ENCODE measurements around the gene MOCOS. TPM values are rescaled to one million over a fixed set of nuclear protein-coding genes. Genes with fewer than 3 reads are reported as not detected.

MOCOS gene
- total and polyA plus RNA-seq, 2 donors: 0.19 to 2.5 TPM

GRCh38 chr18:36284671-36285295 is 97.5 kb downstream of the MOCOS start:
- 36% methylated on average over 6 of the region's 6 CpGs for WGBS
- peaks cover 3 to 4% of the 10 kb centered on the region in 2 donors for H3K27me3 ChIP-seq (ENCODE audit: control insufficient read depth in 2 of 2, insufficient read depth in 1 of 2, low read length in 1 of 2)
- no peaks in the 10 kb centered on the region for H3K4me1 ChIP-seq (ENCODE audit: control insufficient read depth in 2 of 2, insufficient read depth in 2 of 2, low read length in 2 of 2)
- H3K9me3 ChIP-seq (ENCODE audit: control insufficient read depth in 2 of 2, insufficient read depth in 1 of 2, low read length in 1 of 2): no peaks in the 10 kb centered on the region
- H3K36me3 ChIP-seq (ENCODE audit: control insufficient read depth in 2 of 2, insufficient read depth in 2 of 2, low read length in 1 of 2): no peaks in the 10 kb centered on the region
- DNase-seq (ENCODE audit: low read depth in 6 of 9, low spot score in 9 of 9): peak in 8 of 9 donors; percentile 26 to 74 (median 44)
- no peak overlapping the region for H3K27ac ChIP-seq (ENCODE audit: low read depth in 1 of 2, low read length in 1 of 2)
- no peak overlapping the region for H3K4me3 ChIP-seq (ENCODE audit: low read length in 2 of 2)

DNA sequence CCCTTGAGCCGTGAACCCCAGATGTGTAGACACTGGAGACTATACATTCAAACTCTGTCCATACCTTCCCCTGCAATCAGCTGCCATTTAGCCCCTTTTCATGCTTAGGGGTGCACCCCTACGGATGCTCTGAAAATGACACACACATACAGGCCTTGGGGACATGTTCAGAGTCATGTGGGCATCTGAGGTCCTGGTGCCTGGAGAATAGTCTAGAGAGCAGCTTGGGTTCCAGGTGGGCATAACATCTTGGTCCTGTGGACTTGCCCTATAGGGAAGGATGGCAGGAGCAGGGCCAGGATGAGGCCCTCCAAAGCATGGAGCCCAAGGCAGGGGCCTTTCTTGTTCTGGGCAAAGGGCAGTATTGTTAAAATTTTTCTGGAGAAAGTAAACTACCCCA is 100.4 kb downstream of the MOCOS start:
- Histone ChIP-seq H3K9me3 (ENCODE audit: control insufficient read depth in 2 of 2, insufficient read depth in 1 of 2, low read length in 1 of 2) (no peaks in the 10 kb centered on the region), H3K27me3 (ENCODE audit: control insufficient read depth in 2 of 2, insufficient read depth in 1 of 2, low read length in 1 of 2) (peaks cover 4 to 5% of the 10 kb centered on the region in 2 donors), H3K4me3 (ENCODE audit: low read length in 2 of 2) (no peak overlapping the region), H3K27ac (ENCODE audit: low read depth in 1 of 2, low read length in 1 of 2) (no peak overlapping the region), H3K4me1 (ENCODE audit: control insufficient read depth in 2 of 2, insufficient read depth in 2 of 2, low read length in 2 of 2) (no peaks in the 10 kb centered on the region), H3K36me3 (ENCODE audit: control insufficient read depth in 2 of 2, insufficient read depth in 2 of 2, low read length in 1 of 2) (no peaks in the 10 kb centered on the region)
- DNase-seq (ENCODE audit: low read depth in 6 of 9, low spot score in 9 of 9): no peak
- WGBS: 93% methylated on average over 2 of the region's 2 CpGs

DNA sequence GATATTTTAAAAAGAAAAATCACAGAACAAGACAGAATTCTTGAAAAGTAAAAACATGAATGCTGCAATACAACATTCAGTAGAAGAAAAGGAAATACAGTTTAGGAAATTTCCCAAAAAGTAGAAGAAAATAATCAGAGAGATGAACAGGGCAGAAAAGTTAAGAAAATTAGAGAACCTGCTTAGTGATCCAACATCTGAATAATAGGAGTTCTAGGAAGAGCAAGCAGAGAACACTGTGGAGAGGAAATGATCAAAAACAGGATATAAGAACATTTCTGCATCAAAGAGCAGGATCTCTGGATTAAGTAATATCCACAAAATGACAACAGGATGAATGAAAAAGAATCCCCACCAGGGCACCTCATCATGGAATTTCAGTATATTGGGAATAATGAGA is 101.4 kb downstream of the MOCOS start:
- no peaks in the 10 kb centered on the region for H3K9me3 ChIP-seq (ENCODE audit: control insufficient read depth in 2 of 2, insufficient read depth in 1 of 2, low read length in 1 of 2)
- H3K4me1 ChIP-seq (ENCODE audit: control insufficient read depth in 2 of 2, insufficient read depth in 2 of 2, low read length in 2 of 2): no peaks in the 10 kb centered on the region
- H3K27me3 ChIP-seq (ENCODE audit: control insufficient read depth in 2 of 2, insufficient read depth in 1 of 2, low read length in 1 of 2): peaks cover 0 to 3% of the 10 kb centered on the region in 2 donors
- no peaks in the 10 kb centered on the region for H3K36me3 ChIP-seq (ENCODE audit: control insufficient read depth in 2 of 2, insufficient read depth in 2 of 2, low read length in 1 of 2)
- no peak for DNase-seq (ENCODE audit: low read depth in 6 of 9, low spot score in 9 of 9)
- H3K4me3 ChIP-seq (ENCODE audit: low read length in 2 of 2): no peak overlapping the region
- no peak overlapping the region for H3K27ac ChIP-seq (ENCODE audit: low read depth in 1 of 2, low read length in 1 of 2)

GRCh38 chr18:36294031-36294430 is 106.7 kb downstream of the MOCOS start:
- H3K27me3 ChIP-seq (ENCODE audit: control insufficient read depth in 2 of 2, insufficient read depth in 1 of 2, low read length in 1 of 2): peaks cover 46 to 55% of the 10 kb centered on the region in 2 donors

GRCh38 chr18:36295214-36295613 is 107.9 kb downstream of the MOCOS start:
- no peak for DNase-seq (ENCODE audit: low read depth in 6 of 9, low spot score in 9 of 9)
- H3K36me3 ChIP-seq (ENCODE audit: control insufficient read depth in 2 of 2, insufficient read depth in 2 of 2, low read length in 1 of 2): no peaks in the 10 kb centered on the region
- no peaks in the 10 kb centered on the region for H3K4me1 ChIP-seq (ENCODE audit: control insufficient read depth in 2 of 2, insufficient read depth in 2 of 2, low read length in 2 of 2)
- peaks cover 57 to 67% of the 10 kb centered on the region in 2 donors for H3K27me3 ChIP-seq (ENCODE audit: control insufficient read depth in 2 of 2, insufficient read depth in 1 of 2, low read length in 1 of 2)
- H3K27ac ChIP-seq (ENCODE audit: low read depth in 1 of 2, low read length in 1 of 2): no peak overlapping the region
- H3K9me3 ChIP-seq (ENCODE audit: control insufficient read depth in 2 of 2, insufficient read depth in 1 of 2, low read length in 1 of 2): no peaks in the 10 kb centered on the region
- no peak overlapping the region for H3K4me3 ChIP-seq (ENCODE audit: low read length in 2 of 2)
- 97% methylated on average over 1 of the region's 1 CpG for WGBS

More at GRCh38 chr18:36294031-36294430, 106.7 kb downstream of the MOCOS start:
- no peak for DNase-seq (ENCODE audit: low read depth in 6 of 9, low spot score in 9 of 9)
- Histone ChIP-seq H3K4me1 (ENCODE audit: control insufficient read depth in 2 of 2, insufficient read depth in 2 of 2, low read length in 2 of 2) (no peaks in the 10 kb centered on the region), H3K9me3 (ENCODE audit: control insufficient read depth in 2 of 2, insufficient read depth in 1 of 2, low read length in 1 of 2) (no peaks in the 10 kb centered on the region), H3K36me3 (ENCODE audit: control insufficient read depth in 2 of 2, insufficient read depth in 2 of 2, low read length in 1 of 2) (no peaks in the 10 kb centered on the region), H3K4me3 (ENCODE audit: low read length in 2 of 2) (no peak overlapping the region), H3K27ac (ENCODE audit: low read depth in 1 of 2, low read length in 1 of 2) (no peak overlapping the region)
- WGBS: 98% methylated on average over 1 of the region's 1 CpG

DNA sequence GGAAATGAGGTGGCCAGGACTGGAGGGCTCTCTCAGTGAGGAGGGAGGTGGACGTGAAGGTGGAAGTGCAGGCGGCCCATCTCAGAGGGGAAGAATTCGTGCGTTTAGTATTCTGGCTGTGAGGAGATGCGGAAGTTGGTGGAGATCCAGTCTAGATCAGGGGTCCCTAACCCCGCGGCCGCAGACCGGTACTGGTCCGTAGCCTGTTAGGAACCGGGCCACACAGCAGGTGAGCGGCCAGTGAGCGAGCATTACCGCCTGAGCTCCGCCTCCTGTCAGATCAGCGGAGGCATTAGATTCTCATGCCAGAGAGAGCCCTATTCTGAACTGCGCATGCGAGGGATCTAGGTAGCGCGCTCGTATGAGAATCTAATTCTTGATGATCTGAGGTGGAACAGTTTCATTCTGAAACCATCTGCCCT is 108.6 kb downstream of the MOCOS start:
- peaks cover 57 to 73% of the 10 kb centered on the region in 2 donors for H3K27me3 ChIP-seq (ENCODE audit: control insufficient read depth in 2 of 2, insufficient read depth in 1 of 2, low read length in 1 of 2)
- no peak overlapping the region for H3K4me3 ChIP-seq (ENCODE audit: low read length in 2 of 2)

DNA sequence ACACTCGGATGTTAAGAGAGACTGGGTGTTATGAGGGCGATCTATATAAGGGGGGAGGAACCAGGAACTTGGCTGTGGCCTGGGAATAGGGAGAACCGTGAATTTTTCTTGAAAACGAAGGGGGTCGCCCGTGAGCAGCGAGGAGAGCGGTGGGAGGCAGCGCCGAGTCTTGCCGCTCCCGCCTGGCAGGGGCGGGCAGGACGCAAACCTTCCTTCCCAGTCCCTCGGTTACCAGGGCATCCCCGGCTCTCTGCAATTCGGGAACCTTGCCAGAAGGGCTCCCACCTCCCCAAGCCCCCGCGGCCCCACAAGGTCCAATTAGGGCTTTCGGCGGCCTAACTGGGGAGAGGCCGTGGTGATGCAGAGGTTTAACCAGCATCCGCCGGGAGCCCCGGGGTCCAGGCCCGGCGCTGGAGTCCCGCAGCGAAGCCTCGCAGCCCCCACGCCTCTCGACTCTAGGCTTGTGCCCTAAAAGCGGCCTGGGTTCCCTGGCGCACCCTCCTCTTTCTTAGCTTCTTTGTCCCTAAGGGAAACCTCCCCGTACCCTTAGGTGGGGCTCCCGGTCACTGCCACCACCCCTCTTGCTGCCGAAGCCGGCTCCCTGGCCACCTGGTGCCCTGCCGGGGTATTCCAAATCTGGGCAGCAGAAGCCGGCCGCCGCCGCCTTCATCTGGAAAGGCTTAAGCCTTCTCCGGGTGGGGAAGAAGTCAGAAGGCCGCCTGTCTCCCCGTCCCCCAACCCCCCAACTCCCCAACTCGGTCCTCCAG is 109.5 kb downstream of the MOCOS start:
- Histone ChIP-seq H3K9me3 (ENCODE audit: control insufficient read depth in 2 of 2, insufficient read depth in 1 of 2, low read length in 1 of 2) (no peaks in the 10 kb centered on the region), H3K27me3 (ENCODE audit: control insufficient read depth in 2 of 2, insufficient read depth in 1 of 2, low read length in 1 of 2) (peaks cover 57 to 77% of the 10 kb centered on the region in 2 donors), H3K4me1 (ENCODE audit: control insufficient read depth in 2 of 2, insufficient read depth in 2 of 2, low read length in 2 of 2) (no peaks in the 10 kb centered on the region), H3K27ac (ENCODE audit: low read depth in 1 of 2, low read length in 1 of 2) (peak overlapping the region in 1 of 2 donors; percentile 18), H3K4me3 (ENCODE audit: low read length in 2 of 2) (peak overlapping the region in 1 of 2 donors; percentile 43), H3K36me3 (ENCODE audit: control insufficient read depth in 2 of 2, insufficient read depth in 2 of 2, low read length in 1 of 2) (no peaks in the 10 kb centered on the region)
- peak in 1 of 9 donors; percentile 5 for DNase-seq (ENCODE audit: low read depth in 6 of 9, low spot score in 9 of 9)
- WGBS: 2% methylated on average over 47 of the region's 47 CpGs

More for the DNA sequence above, 108.6 kb downstream of the MOCOS start:
- DNase-seq (ENCODE audit: low read depth in 6 of 9, low spot score in 9 of 9): no peak
- no peak overlapping the region for H3K27ac ChIP-seq (ENCODE audit: low read depth in 1 of 2, low read length in 1 of 2)
- no peaks in the 10 kb centered on the region for H3K36me3 ChIP-seq (ENCODE audit: control insufficient read depth in 2 of 2, insufficient read depth in 2 of 2, low read length in 1 of 2)
- WGBS: 41% methylated on average over 21 of the region's 21 CpGs
- H3K9me3 ChIP-seq (ENCODE audit: control insufficient read depth in 2 of 2, insufficient read depth in 1 of 2, low read length in 1 of 2): no peaks in the 10 kb centered on the region
- H3K4me1 ChIP-seq (ENCODE audit: control insufficient read depth in 2 of 2, insufficient read depth in 2 of 2, low read length in 2 of 2): no peaks in the 10 kb centered on the region

DNA sequence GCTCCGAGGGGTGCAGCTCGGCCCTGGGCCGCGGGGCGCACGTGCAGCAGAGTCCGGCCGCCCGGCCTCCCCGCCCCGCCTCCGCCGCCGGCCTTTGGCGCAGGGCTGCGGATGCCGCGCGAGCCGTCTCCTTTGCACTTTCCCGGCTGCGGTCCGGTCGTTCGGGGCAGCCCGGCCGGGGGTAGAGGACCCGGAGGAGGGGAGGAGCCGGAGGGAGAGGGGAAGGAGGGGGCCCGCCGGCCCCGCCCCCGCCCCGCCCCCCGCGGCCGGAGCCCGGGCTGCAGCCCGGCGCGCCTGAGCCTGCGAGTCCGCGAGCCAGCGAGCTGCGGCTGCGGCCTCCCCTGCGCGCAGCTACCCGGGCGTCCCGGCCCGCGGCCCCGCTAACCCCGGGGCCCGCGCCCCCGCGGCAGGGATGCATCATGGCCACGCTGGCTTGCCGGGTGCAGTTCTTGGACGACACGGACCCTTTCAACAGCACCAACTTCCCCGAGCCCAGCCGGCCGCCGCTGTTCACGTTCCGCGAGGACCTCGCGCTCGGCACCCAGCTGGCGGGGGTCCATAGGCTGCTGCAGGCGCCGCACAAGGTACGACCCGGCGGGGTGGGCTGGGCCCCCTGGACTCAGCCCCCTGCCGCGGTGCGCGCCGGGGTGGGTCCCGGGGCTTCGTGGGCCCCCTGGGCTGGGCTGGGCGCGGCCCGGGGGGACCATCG is 110.3 kb downstream of the MOCOS start, which contains the start of gene FHOD3:
Gene FHOD3 (plus strand): TSS at position 297 of the 709 bp plus-strand sequence. CDS start 123 bp downstream, at position 420.
- H3K27ac ChIP-seq (ENCODE audit: low read depth in 1 of 2, low read length in 1 of 2): peak within 1 kb of the TSS in 1 of 2 donors; percentile 18
- H3K36me3 ChIP-seq (ENCODE audit: control insufficient read depth in 2 of 2, insufficient read depth in 2 of 2, low read length in 1 of 2): no peaks in the 10 kb centered on the region
- WGBS: 2% methylated on average over 89 of the region's 91 CpGs
- peaks cover 57 to 80% of the 10 kb centered on the region in 2 donors for H3K27me3 ChIP-seq (ENCODE audit: control insufficient read depth in 2 of 2, insufficient read depth in 1 of 2, low read length in 1 of 2)
- H3K4me1 ChIP-seq (ENCODE audit: control insufficient read depth in 2 of 2, insufficient read depth in 2 of 2, low read length in 2 of 2): no peaks in the 10 kb centered on the region
- DNase-seq (ENCODE audit: low read depth in 6 of 9, low spot score in 9 of 9): no peak
- peak within 1 kb of the TSS in 1 of 2 donors; percentile 43 for H3K4me3 ChIP-seq (ENCODE audit: low read length in 2 of 2)
- no peaks in the 10 kb centered on the region for H3K9me3 ChIP-seq (ENCODE audit: control insufficient read depth in 2 of 2, insufficient read depth in 1 of 2, low read length in 1 of 2)
